ENCODE data around the gene TSNAXIP1.
"Not testable (repeated sequence)": the region's sequence is repeated elsewhere in the genome, so short reads cannot be mapped to it uniquely, and the experiment has no call there.

TSNAXIP1 gene

GRCh38 chr16:67786491-67786890, 20.2 kb upstream of the TSNAXIP1 start:
- no peak for DNase-seq

- no peak for DNase-seq
Observed at GRCh38 chr16:67790071-67790470, 16.6 kb upstream of the TSNAXIP1 start.

GRCh38 chr16:67796099-67796718, 10.5 kb upstream of the TSNAXIP1 start:
- DNase-seq: no peak

- DNase-seq: no peak
Observed at GRCh38 chr16:67800338-67800926, 6.3 kb upstream of the TSNAXIP1 start.

- no peak for DNase-seq
Observed at GRCh38 chr16:67801241-67801640, 5.4 kb upstream of the TSNAXIP1 start.

GRCh38 chr16:67801883-67802282, 4.8 kb upstream of the TSNAXIP1 start:
- DNase-seq: peak; percentile 55

- peak; percentile 67 for DNase-seq
Observed at GRCh38 chr16:67803894-67804293, 2.8 kb upstream of the TSNAXIP1 start.

GRCh38 chr16:67804853-67805542, 1.7 kb upstream of the TSNAXIP1 start:
- DNase-seq: no peak

GRCh38 chr16:67805718-67806427, 816 bp upstream of the TSNAXIP1 start:
- no peak for DNase-seq

- DNase-seq: no peak
Observed at GRCh38 chr16:67807148-67807682, 526 bp downstream of the TSNAXIP1 start.

- no peak for DNase-seq
Observed at GRCh38 chr16:67811899-67812298, 5.2 kb downstream of the TSNAXIP1 start.

- DNase-seq: no peak
Observed at GRCh38 chr16:67814567-67814966, 7.9 kb downstream of the TSNAXIP1 start.

- no peak for DNase-seq
Observed at GRCh38 chr16:67820608-67821259, 14.0 kb downstream of the TSNAXIP1 start.

GRCh38 chr16:67822511-67822910, 15.8 kb downstream of the TSNAXIP1 start:
- no peak for DNase-seq

- no peak for DNase-seq
Observed at GRCh38 chr16:67825119-67825518, 18.4 kb downstream of the TSNAXIP1 start.

- DNase-seq: no peak
Observed at GRCh38 chr16:67825906-67826305, 19.2 kb downstream of the TSNAXIP1 start.

GRCh38 chr16:67828651-67829050, 22.0 kb downstream of the TSNAXIP1 start:
- DNase-seq: no peak

- no peak for DNase-seq
Observed at GRCh38 chr16:67833030-67833414, 26.3 kb downstream of the TSNAXIP1 start.

GRCh38 chr16:67833415-67834241, 26.9 kb downstream of the TSNAXIP1 start:
- peak; percentile 90 for DNase-seq

- DNase-seq: no peak
Observed at GRCh38 chr16:67834242-67834614, 27.5 kb downstream of the TSNAXIP1 start.

- DNase-seq: not testable (repeated sequence)
Observed at GRCh38 chr16:67837190-67837589, 30.5 kb downstream of the TSNAXIP1 start.

- no peak for DNase-seq
Observed at GRCh38 chr16:67837811-67838210, 31.1 kb downstream of the TSNAXIP1 start.

All from CD4-positive, alpha-beta T cell treated with Interleukin-15 for 1 hour (primary cell).